ENCODE results near the gene PEX7.
"Not testable (repeated sequence)": the region's sequence is repeated elsewhere in the genome, so short reads cannot be mapped to it uniquely, and the experiment has no call there.

The PEX7 gene

DNA sequence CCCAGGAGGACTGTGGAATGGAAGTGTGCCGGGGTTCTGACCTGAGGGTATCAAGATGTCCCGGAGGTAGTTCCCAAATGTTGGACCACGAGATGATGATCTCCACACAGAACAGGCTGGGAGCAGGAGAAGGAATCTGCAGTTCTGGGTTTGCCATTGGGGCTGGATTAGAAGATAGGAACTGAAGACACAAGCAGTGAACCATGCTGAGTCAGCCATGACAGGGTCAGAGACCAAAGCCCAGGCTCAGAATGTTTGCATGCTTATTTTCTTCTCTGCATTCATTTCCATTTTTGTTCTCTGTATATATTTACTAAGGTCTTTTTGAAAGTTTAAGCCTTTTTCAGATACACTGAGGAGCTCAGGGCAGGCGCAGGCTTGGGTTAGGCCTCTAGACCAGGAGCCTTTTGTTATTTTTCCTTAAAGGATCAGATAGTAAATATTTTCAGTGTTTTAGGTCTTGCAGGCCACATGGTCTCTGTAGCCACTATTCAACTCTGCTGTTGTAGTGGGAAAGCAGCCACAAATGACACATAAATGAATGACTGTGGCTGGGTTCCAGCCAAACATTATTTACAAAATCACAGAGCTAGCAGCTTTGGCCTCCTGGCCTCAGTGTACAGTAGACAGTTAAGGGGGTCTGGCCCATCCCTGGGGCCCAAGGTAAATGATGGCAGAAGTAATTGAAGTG lies 128.2 kb downstream of the PEX7 start:
- DNase-seq (ENCODE audit: low read depth in 2 of 2): no peak

DNA sequence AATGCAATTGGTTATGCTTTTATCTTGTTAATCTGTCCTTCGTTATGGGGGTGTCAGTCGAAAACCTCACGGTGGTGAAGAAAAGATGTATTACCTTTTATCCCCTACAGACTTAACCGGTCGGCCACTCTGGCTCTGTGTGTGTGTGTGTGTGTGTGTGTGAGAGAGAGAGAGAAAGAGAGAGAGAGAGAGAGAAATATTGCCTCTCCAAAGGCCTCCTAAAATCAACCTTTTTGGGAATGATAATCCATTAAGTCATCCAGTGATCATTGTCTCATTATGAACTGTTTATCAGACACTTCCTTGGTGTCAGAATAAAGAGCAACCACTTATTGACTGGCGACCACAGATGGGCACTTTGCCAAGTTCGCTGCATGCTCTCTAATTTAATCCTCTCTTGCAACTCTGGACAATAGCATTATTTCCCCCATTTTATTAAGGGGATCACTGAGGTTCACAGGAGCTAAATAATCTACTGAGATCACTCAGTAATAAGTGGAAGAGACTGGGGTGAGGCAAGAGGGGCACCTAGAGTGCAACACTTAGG lies 130.4 kb downstream of the PEX7 start:
- DNase-seq (ENCODE audit: low read depth in 2 of 2): no peak

DNA sequence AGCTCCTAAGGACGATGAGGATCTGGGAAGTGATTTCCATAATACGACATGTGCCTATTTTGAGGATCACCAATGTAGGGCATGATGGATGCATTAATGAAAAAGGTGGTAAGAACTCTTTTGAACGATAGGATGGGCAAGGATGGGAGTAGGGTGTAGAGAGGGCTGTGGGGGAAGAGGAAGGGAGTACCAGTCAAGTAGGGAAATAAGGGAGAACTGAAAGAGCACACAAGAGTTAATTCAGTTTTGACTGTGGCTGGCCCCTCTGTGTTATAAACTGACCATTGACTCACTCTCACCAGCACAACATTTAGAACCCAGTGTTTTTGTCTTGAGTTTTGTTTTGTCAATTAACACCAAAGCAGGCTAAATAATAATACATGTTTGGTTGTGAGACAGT lies 132.7 kb downstream of the PEX7 start:
- DNase-seq (ENCODE audit: low read depth in 2 of 2): no peak

DNA sequence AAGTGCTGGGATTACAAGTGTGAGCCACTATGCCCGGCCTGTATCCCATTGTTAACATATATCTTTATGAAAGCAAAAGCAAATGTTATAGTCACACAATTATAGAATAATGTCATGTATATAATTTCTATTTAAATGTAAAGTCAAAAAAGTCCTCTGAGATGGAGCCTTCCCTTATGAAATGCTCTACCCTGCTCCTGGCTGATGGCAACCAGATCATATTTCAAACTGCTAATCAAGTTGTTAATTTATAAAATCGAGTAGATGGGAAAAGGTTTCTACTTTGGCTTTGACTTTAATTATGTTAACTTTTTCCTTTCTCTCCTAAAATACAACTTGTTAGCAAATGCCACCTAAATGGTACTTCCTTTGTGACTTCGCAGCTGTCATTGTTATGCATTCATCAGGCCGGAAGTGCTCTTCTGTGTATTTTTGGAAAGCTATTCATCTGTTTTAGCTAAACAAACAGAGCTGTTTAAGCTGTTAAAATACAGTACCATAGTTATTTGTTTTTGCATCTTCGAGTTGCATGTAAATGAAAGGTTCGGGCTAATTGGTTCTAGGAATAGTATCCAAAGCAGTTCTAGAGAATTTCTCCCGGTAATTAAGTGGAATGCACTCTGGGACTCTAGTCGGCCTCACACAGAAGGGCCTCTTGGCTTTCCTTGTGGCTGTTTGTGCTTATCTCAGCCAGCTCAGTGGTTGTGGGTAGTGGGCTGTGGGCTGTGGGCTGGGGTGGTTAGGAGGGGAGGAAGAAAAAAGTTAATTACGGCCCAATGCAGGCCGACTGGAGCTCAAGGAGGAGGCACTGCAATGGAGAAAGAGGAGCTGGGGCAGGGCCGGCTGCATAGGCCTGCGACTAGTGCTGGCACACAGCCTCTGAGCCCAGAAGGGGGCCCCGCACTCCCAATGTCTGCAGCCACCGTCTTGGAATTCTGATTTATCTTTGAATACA lies 134.5 kb downstream of the PEX7 start:
- DNase-seq (ENCODE audit: low read depth in 2 of 2): no peak

DNA sequence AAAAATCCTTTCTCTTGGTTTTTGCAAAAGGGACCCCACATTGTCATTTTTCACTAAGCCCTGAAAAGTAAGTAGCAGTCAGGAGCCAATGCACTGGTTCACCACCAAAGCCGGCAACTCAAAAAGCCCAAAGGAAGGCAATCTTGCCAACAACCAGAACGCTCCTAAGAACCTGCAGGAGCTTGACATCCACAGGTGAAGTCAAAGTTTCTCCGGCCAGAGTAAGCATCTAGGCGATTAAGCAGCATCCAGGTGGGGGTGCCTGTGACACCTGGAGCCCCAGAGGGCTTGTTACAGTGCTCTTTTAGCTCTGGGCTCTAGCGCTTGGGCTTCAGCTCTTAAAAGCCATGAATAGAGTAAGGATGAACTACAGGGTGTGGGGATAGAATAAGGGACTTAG lies 135.8 kb downstream of the PEX7 start:
- DNase-seq (ENCODE audit: low read depth in 2 of 2): no peak

DNA sequence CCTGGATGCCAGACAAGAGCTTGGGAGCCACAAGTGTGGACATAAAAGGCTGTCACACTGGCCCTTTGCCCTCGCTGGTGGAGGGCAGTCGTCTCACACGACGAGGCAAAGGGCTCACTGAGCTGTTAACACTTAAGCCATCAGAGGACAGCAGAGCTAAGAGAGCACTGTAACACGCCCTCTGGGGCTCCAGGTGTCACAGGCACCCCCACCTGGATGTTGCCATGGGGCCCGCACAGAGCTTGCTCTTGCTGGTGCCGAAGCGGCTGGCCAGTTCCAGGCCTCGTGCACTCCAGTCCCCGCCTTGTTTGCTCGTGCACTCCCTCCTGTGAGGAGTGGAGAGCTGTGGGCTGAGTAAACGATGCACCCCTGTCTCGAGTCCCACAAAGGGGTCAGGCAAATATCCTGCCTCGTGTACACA lies 137.1 kb downstream of the PEX7 start:
- DNase-seq (ENCODE audit: low read depth in 2 of 2): no peak

DNA sequence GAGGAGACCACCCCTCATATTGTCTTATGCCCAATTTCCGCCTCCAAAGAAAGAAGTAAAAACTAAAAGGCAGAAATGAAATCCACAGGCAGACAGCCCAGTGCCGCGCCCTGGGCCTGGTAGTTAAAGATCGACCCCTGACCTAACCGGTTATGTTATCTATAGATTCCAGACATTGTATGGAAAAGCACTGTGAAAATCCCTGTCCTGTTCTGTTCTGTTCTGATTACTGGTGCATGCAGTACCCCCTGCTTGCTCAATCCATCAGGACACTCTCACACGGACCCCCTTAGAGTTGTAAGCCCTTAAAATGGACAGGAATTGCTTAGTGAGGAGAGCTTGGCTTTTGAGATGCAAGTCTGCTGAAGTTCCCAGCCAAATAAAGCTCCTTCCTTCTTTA lies 137.5 kb downstream of the PEX7 start:
- not testable (repeated sequence) for DNase-seq (ENCODE audit: low read depth in 2 of 2)

DNA sequence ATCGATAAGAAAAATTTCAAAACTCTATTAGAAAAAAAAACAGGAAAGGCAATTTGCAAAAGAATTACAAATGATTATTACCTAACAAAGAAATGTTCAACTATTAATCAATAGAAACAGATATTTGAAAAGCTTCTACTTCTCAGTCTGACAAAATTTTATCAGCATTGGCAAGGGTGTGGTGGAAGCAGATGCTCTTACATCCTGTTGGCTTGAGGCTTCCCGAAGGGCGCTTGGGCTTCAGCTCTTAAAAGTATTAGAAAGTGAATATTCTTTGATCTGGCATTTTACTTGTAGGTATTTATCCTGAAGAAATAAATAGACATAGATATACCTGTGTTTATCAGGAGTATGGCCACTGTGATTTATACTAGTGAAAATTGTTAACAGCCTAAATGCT lies 138.4 kb downstream of the PEX7 start:
- no peak for DNase-seq (ENCODE audit: low read depth in 2 of 2)

DNA sequence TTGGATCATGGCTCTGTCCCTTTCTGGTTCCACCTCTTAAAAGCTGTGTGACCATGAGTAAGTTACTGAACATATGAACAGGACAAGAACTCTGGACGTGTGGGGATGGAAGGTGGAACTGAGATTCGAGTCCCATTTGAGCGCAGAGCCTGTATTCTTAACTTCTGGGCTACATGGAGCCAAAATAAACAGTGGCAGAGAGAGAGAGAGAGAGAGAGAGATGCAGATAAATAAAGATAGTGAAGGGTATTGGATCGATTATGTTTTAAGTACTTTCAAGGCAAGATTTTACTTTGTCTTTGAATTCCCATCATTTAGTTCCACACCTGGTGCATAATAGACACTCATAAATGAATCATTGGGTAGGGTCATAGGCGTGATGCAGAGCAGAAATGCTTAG lies 139.5 kb downstream of the PEX7 start:
- no peak for DNase-seq (ENCODE audit: low read depth in 2 of 2)

DNA sequence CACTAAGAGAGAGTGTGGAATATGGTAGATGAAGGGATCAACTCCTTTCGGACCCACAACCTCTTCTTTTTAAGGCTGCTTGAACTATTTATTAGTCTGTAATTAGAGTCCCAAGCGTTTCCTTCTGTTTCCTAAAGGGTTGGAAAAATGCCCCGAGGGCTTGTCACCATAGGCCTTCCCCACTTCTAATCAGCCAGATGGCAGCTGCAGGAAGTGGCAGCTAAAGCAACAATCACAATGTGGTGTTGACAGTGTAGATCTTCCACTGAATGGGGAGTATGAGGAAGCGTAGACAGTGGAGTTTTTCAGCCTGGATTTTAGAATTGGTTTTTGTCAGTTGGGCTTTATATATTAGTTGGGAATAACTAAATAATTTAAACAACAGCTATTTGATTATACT lies 140.3 kb downstream of the PEX7 start:
- DNase-seq (ENCODE audit: low read depth in 2 of 2): no peak

DNA sequence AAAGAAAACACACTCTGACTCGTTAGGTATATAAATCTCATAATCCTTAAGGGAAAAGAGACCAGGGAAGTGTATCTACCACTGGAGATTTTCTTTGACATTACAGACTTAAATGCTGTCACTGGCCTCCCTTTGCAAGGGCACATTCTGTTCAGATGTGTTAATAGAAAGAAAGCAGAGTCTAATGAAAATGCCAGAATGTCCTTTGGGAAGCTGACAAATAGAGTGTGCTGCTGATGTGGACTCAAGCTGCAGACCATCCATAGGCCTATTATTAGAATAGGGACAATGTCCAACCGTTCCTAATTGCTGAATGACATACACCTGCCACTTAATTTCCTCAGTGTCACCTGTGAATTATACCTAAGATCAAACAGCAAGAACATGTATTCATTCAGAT lies 140.9 kb downstream of the PEX7 start:
- no peak for DNase-seq (ENCODE audit: low read depth in 2 of 2)
